Ishikawa (cell line): Measurements from ENCODE around the gene RBP3.

Source experiments
- CEBPB ChIP-seq: IDR thresholded peaks from 2 replicates; pipeline ENCODE4 v1.6.1; 2012
- EP300 ChIP-seq: IDR thresholded peaks from 2 replicates; pipeline ENCODE4 v1.6.1; 2012; ENCODE audit warnings: borderline replicate concordance
- MAX ChIP-seq: IDR thresholded peaks from 2 replicates; pipeline ENCODE4 v1.6.1; 2012
- RAD21 ChIP-seq: IDR thresholded peaks from 2 replicates; pipeline ENCODE4 v1.6.1; 2012; ENCODE audit warnings: low read depth
- REST ChIP-seq: IDR thresholded peaks from 2 replicates; pipeline ENCODE4 v1.6.1; 2012; ENCODE audit warnings: low read depth, mild to moderate bottlenecking
- TCF12 ChIP-seq: IDR thresholded peaks from 2 replicates; pipeline ENCODE4 v1.6.1; 2012; ENCODE audit warnings: low read depth
- TEAD4 ChIP-seq: IDR thresholded peaks from 2 replicates; pipeline ENCODE4 v1.6.1; 2012
- ZBTB7A ChIP-seq: IDR thresholded peaks from 2 replicates; pipeline ENCODE4 v1.6.1; 2012; ENCODE audit warnings: low read depth

- TF ChIP-seq MAX (no peak), RAD21 (no peak), TCF12 (no peak), CEBPB (no peak), EP300 (no peak), ZBTB7A (no peak), REST (no peak), TEAD4 (no peak)
Measured at GRCh38 chr10:47311193-47311931, 36.8 kb upstream of the RBP3 start.
